Lower lobe of right lung (tissue), 2 donors: ENCODE results near the gene SOCS7. TPM values are rescaled to one million over a fixed set of nuclear protein-coding genes. Genes with fewer than 3 reads are reported as not detected.

ENCODE experiments used
- ATAC-seq, 2 donors: fragments of 200-7000 bp; cut with Tn5 transposase; one replicate each; pipeline ENCODE4 v1.9.1; 2020 to 2022; ENCODE audit warnings: mild to moderate bottlenecking in 2 of 2, moderate library complexity in 2 of 2
- DNase-seq: peaks from one replicate; pipeline ENCODE4 v3.0.0-alpha.2; 2020
- H3K27ac ChIP-seq: fragments of 200-600 bp; one replicate; pipeline ENCODE4 v1.8.0; 2022
- H3K27me3 ChIP-seq: fragments of 200-600 bp; one replicate; pipeline ENCODE4 v1.8.0; 2022; ENCODE audit warnings: low read depth
- H3K36me3 ChIP-seq: fragments of 200-600 bp; one replicate; pipeline ENCODE4 v1.8.0; 2022; ENCODE audit warnings: mild to moderate bottlenecking
- H3K4me1 ChIP-seq: fragments of 200-600 bp; one replicate; pipeline ENCODE4 v1.8.0; 2022
- H3K4me3 ChIP-seq: fragments of 200-600 bp; one replicate; pipeline ENCODE4 v1.8.0; 2022; ENCODE audit warnings: mild to moderate bottlenecking
- H3K9me3 ChIP-seq: fragments of 200-600 bp; one replicate; pipeline ENCODE4 v1.8.0; 2022
- CTCF ChIP-seq: fragments of 200-600 bp; IDR thresholded peaks from one replicate; pipeline ENCODE4 v1.8.0; 2022; ENCODE audit warnings: antibody characterized with exemption, mild to moderate bottlenecking
- intact Hi-C: fragments of 100-400 bp; cut with DNase I; formaldehyde crosslinking; loops from one replicate; pipeline ENCODE4 v1.11.0; 2022
- total RNA-seq: library from RNA; stranded (reverse); fragmentation: NEBNext Ultra II Directional; extraction: Animal tissue kit (Norgen Biotek cat#: 25700); gene quantifications from one replicate; pipeline ENCODE4 v1.2.1, GENCODE V29; 2021
- donor health status: DM: no; HTN: yes; CAD: no; lungs with severe emphysema.

SOCS7 gene
- total RNA-seq, 1 donor from 2014 or later: 23.0 TPM

- peak; percentile 84 for ATAC-seq
- intact Hi-C loops: loop anchor here (5.0 kb wide), 1 partner anchor 38 kb away; no protein-coding TSS in a partner anchor
- H3K27ac ChIP-seq: no peak overlapping the region
- no peak overlapping the region for H3K4me3 ChIP-seq
- H3K4me1 ChIP-seq: peaks cover 25% of the 10 kb centered on the region
- no peaks in the 10 kb centered on the region for H3K9me3 ChIP-seq
- no peaks in the 10 kb centered on the region for H3K27me3 ChIP-seq
- DNase-seq: peak; percentile 76
- TF ChIP-seq CTCF: peak; percentile 84
- H3K36me3 ChIP-seq: no peaks in the 10 kb centered on the region
Observed at GRCh38 chr17:38444151-38444550, 92.5 kb downstream of the SOCS7 start.

DNA sequence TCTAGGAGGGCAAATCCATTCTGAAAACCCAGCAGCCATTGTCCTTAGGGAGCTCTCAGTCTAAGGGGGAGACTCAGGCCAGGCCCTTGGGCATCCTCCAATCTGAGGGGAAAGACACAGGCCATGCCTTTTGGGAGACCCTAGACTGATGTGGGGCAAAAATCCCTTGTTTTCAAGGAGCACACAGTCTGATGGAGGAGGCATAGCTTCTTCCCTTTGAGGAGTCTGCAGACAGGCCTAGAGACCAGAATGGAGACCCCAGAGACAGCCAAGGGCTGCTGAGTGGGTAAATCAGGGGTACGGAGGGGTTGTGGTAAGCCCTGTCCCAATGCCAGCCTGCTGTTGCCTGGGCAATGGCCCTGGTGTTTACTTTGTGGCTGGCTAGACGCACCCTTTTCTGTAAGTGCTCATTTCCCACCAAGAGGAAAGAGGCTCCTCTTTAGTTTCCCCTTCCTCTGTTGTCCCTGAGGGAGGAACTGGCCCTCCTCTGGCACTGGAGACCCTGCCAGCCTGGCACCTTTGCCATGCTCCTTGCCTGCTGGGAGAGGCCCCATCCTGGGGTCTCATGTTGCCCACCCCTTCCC lies 96.0 kb downstream of the SOCS7 start:
- H3K27me3 ChIP-seq: peaks cover 3% of the 10 kb centered on the region
- ATAC-seq: peak in 1 of 2 donors; percentile 41
- no peak overlapping the region for H3K4me3 ChIP-seq
- no peak for TF ChIP-seq CTCF
- peaks cover 54% of the 10 kb centered on the region for H3K4me1 ChIP-seq
- intact Hi-C loops: no loop called here
- H3K9me3 ChIP-seq: no peaks in the 10 kb centered on the region
- H3K27ac ChIP-seq: peak overlapping the region; percentile 68
- DNase-seq: no peak
- no peaks in the 10 kb centered on the region for H3K36me3 ChIP-seq

- intact Hi-C loops: no loop called here
- H3K36me3 ChIP-seq: no peaks in the 10 kb centered on the region
- no peaks in the 10 kb centered on the region for H3K9me3 ChIP-seq
- peaks cover 58% of the 10 kb centered on the region for H3K4me1 ChIP-seq
- ATAC-seq (no peak), DNase-seq (no peak)
- peaks cover 8% of the 10 kb centered on the region for H3K27me3 ChIP-seq
- peak overlapping the region; percentile 68 for H3K27ac ChIP-seq
- H3K4me3 ChIP-seq: no peak overlapping the region
- TF ChIP-seq CTCF: no peak
Observed at GRCh38 chr17:38448208-38448771, 96.6 kb downstream of the SOCS7 start.

DNA sequence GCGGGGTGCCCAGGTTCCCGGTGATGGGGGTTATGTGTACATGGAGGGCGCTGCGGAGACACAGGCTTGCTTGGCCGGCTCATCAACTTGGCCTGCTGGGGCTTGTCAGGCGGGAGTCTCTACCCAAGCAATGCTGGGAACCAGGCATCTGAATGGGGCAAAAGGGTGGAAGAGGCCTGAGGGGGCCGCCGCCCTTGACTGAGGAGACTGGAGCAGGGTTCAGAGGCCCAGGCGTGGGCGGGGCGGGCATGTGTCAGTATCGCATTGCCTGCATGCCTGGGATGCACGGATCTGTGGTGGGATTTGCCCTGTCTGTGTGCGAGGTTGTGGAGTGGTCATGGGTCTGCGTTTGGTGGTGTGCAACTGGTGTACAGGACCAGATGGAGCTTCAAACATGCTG lies 97.7 kb downstream of the SOCS7 start:
- H3K4me1 ChIP-seq: peaks cover 52% of the 10 kb centered on the region
- DNase-seq (no peak), ATAC-seq (no peak)
- peak overlapping the region; percentile 68 for H3K27ac ChIP-seq
- peaks cover 12% of the 10 kb centered on the region for H3K27me3 ChIP-seq
- H3K4me3 ChIP-seq: no peak overlapping the region
- TF ChIP-seq CTCF: no peak
- H3K9me3 ChIP-seq: no peaks in the 10 kb centered on the region
- no peaks in the 10 kb centered on the region for H3K36me3 ChIP-seq
- intact Hi-C loops: no loop called here

DNA sequence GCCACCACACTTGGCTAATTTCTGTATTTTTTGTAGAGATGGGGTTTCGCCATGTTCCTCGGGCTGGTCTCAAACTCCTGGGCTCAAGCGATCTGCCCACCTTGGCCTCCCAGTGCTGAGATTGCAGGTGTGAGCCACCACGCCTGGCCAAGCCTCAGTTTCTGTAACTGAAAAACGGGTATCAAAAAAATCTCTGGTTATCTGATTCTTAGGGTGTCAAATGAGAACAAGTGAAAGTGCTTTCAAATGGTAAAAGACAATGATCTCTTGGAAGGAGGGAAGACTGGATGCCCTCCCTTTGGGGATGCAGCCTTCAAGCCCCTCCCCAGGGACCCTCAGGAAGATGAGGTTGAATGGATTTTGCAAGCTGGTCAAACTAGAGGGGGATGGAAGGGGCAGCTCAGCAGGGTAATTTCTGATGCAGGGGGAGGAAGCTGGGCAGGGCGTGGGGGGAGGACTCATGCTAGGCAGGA lies 98.9 kb downstream of the SOCS7 start:
- intact Hi-C loops: no loop called here

More for the DNA sequence above, 98.9 kb downstream of the SOCS7 start:
- Histone ChIP-seq H3K4me3 (peak overlapping the region; percentile 35), H3K9me3 (no peaks in the 10 kb centered on the region), H3K27ac (peak overlapping the region; percentile 68), H3K4me1 (peaks cover 61% of the 10 kb centered on the region), H3K27me3 (peaks cover 15% of the 10 kb centered on the region), H3K36me3 (no peaks in the 10 kb centered on the region)
- no peak for TF ChIP-seq CTCF
- DNase-seq: no peak
- no peak for ATAC-seq
